Panc1 (cell line): ENCODE measurements around the gene NUP98.

Experiments used
- TF ChIP-seq, protein P1 (sequence below): fragments of 450-650 bp; IDR thresholded peaks from 2 replicates; pipeline ENCODE4 v1.5.1; 2017; ENCODE audit warnings: mild to moderate bottlenecking
- TF ChIP-seq, protein P2 (sequence below), 2 experiments: IDR thresholded peaks; 2 replicates each; pipeline ENCODE4 v1.6.1; 2011 to 2012; ENCODE audit warnings: low read depth in 2 of 2, control low read depth in 1 of 2, low read length in 1 of 2, mild to moderate bottlenecking in 1 of 2, moderate library complexity in 1 of 2; ENCODE audit not compliant: insufficient read depth in 1 of 2

DNA sequence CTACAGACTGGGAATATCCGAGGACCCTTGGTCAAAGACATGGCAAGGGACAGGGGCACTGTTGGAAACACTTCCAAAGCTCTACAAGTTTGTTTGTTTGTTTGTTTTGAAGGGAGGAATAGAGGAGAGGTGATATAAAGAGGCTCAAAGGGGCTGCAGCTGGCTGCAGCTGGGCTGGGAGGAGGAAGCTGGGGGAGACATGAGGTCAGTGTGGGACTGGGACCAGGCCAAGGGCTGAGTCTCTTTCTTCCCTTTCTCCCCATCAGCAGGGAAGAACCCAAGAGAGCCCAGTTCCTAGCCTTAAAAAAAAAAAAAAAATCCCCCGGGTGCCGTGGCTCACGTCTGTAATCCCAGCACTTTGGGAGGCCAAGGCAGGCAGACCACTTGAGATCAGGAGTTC lies 38.4 kb upstream of the NUP98 start:
- TF ChIP-seq, protein P1, sequence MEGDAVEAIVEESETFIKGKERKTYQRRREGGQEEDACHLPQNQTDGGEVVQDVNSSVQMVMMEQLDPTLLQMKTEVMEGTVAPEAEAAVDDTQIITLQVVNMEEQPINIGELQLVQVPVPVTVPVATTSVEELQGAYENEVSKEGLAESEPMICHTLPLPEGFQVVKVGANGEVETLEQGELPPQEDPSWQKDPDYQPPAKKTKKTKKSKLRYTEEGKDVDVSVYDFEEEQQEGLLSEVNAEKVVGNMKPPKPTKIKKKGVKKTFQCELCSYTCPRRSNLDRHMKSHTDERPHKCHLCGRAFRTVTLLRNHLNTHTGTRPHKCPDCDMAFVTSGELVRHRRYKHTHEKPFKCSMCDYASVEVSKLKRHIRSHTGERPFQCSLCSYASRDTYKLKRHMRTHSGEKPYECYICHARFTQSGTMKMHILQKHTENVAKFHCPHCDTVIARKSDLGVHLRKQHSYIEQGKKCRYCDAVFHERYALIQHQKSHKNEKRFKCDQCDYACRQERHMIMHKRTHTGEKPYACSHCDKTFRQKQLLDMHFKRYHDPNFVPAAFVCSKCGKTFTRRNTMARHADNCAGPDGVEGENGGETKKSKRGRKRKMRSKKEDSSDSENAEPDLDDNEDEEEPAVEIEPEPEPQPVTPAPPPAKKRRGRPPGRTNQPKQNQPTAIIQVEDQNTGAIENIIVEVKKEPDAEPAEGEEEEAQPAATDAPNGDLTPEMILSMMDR: no peak
- TF ChIP-seq, protein P2, sequence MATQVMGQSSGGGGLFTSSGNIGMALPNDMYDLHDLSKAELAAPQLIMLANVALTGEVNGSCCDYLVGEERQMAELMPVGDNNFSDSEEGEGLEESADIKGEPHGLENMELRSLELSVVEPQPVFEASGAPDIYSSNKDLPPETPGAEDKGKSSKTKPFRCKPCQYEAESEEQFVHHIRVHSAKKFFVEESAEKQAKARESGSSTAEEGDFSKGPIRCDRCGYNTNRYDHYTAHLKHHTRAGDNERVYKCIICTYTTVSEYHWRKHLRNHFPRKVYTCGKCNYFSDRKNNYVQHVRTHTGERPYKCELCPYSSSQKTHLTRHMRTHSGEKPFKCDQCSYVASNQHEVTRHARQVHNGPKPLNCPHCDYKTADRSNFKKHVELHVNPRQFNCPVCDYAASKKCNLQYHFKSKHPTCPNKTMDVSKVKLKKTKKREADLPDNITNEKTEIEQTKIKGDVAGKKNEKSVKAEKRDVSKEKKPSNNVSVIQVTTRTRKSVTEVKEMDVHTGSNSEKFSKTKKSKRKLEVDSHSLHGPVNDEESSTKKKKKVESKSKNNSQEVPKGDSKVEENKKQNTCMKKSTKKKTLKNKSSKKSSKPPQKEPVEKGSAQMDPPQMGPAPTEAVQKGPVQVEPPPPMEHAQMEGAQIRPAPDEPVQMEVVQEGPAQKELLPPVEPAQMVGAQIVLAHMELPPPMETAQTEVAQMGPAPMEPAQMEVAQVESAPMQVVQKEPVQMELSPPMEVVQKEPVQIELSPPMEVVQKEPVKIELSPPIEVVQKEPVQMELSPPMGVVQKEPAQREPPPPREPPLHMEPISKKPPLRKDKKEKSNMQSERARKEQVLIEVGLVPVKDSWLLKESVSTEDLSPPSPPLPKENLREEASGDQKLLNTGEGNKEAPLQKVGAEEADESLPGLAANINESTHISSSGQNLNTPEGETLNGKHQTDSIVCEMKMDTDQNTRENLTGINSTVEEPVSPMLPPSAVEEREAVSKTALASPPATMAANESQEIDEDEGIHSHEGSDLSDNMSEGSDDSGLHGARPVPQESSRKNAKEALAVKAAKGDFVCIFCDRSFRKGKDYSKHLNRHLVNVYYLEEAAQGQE (IDR thresholded peaks at IDR 0.05; ENCODE audit: insufficient read depth in 1 of 2, low read depth in 2 of 2, low read length in 1 of 2): no peak
